ENCODE data around the gene UBE3B.

The UBE3B gene

DNA sequence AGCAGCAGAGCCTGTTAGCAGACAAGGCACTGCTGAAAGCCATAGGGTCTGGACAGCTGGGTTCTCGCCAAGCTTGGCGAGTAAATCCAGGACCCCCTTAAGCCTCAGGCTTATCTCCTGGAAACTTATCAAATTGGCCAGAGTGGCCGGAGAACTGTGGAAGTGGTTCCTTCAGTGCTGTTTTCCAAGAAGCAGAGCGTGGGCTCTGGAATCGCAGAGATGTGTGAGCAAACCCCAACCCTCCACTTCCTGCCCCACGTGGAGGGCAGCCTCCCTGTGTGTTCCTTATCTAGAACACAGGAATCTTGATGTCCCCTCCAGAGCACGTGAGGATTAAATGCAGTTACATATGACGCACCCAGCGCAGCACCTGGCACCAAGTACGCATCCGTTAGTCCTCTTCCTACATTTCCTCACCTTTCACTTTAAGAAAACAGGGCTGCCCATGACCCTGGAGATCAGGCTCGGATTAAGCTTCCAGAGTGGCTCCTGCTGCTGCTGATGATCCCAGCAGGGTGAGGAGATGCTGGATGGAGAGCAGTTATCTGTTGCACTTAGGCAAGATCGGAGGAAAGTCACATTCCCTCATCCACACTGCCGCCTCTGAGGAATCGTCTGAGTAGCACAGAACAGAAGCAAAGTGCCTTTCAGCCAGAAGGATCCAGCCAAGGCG, 60.9 kb downstream of the UBE3B start:
- ChIA-PET POLR2A (no interaction called here), CTCF (interaction anchor here (1.1 to 1.3 kb wide), 3 partner anchors 14 to 21 kb away, joined by 3 to 5 read pairs (median 3); no protein-coding TSS in a partner anchor)
- no peak for DNase-seq (ENCODE audit: extremely low spot score)
- TF ChIP-seq, protein P1, sequence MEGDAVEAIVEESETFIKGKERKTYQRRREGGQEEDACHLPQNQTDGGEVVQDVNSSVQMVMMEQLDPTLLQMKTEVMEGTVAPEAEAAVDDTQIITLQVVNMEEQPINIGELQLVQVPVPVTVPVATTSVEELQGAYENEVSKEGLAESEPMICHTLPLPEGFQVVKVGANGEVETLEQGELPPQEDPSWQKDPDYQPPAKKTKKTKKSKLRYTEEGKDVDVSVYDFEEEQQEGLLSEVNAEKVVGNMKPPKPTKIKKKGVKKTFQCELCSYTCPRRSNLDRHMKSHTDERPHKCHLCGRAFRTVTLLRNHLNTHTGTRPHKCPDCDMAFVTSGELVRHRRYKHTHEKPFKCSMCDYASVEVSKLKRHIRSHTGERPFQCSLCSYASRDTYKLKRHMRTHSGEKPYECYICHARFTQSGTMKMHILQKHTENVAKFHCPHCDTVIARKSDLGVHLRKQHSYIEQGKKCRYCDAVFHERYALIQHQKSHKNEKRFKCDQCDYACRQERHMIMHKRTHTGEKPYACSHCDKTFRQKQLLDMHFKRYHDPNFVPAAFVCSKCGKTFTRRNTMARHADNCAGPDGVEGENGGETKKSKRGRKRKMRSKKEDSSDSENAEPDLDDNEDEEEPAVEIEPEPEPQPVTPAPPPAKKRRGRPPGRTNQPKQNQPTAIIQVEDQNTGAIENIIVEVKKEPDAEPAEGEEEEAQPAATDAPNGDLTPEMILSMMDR (IDR thresholded peaks at IDR 0.05; ENCODE audit: control extremely low read depth, extremely low read depth, low read depth, missing control alignments), result no peak

DNA sequence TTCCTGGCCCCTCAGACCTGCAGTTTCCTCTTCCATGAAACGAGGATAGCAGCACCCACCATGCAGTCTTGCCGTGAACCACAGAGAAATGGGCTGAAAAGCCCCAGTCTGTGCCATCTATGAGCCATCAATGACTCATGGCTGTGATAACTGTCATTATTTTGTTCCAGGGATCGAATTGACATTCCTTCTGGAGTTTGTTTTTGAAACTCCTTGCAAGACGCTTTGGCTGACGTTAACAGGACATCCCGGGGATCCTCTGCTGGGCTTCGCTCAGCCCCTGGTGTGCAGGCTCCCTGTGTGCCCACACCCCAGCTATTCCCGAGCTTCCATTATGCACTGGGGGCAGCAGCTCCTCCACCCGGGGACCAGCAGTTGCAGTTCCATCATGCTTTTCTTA, 62.1 kb downstream of the UBE3B start:
- POLR2A ChIA-PET, result no interaction called here
- no peak for DNase-seq (ENCODE audit: extremely low spot score)
- CTCF ChIA-PET, result interaction anchor here (0.6 to 1.5 kb wide), 2 partner anchors 20 to 58 kb away, joined by 3 to 4 read pairs; no protein-coding TSS in a partner anchor
- TF ChIP-seq, protein P1 (IDR thresholded peaks at IDR 0.05; ENCODE audit: control extremely low read depth, extremely low read depth, low read depth, missing control alignments), result no peak

DNA sequence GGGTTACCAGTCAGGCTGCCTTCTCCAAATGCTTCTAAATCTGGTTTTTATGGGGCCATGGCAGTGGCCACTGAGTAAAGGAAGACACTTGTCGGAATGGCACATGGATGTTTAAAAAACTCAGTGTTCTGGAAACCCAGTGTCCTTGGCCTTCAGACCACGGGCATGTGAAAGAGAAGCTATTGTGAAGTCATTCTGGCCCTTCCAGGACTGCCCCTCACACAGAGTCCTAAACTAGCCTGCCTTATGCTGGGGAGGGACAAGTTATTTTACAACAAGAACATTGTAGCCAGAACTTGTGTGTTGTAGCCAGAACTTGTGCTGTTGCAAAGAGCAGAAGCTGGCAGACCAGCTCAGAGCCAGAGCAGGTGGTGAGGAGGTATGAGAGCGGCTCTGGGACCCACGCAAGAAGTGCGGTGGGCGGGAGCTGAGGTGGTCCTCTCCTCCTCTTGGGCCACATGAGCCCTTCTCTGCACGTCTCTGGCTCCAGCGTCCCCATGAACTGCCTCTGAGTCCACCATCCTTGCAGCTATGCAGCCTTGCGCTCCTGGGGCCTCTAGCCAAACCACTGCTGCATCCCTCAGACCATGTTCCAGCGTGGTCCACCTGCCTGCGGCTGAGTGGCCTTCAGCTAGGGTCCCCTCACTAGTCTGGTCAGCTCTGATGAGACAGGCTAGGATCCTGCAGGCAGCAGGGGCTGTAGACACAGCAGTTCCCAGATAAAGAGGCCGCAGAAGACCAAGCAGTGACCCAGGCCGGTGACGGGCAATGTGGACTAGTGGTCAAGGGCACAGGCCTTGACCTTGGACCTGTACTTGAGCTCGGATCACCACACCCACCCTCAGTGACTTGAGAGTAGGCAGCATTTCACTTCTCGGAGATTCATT, 63.3 kb downstream of the UBE3B start:
- TF ChIP-seq, protein P1 (IDR thresholded peaks at IDR 0.05; ENCODE audit: control extremely low read depth, extremely low read depth, low read depth, missing control alignments), result no peak
- ChIA-PET CTCF (interaction anchor here (0.8 to 1.5 kb wide), 4 partner anchors 11 to 57 kb away, joined by 3 to 4 read pairs (median 3); no protein-coding TSS in a partner anchor), POLR2A (no interaction called here)
- DNase-seq (ENCODE audit: extremely low spot score), result no peak

DNA sequence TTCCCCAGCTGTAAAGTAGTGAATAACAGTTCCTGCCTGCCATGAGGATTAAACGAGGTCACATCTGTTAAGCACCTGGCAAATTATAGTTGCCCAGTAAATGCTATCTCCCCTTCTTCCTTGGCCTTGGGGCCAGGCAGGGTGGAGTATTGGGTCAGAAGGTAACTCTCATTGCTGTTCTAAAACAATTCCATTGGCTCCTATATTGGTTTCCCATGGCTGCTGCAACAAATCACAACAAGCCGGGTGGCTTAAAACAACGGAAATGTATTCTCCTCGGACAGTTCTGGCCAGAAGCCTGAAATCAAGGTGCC, 63.9 kb downstream of the UBE3B start:
- TF ChIP-seq, protein P1 (IDR thresholded peaks at IDR 0.05; ENCODE audit: control extremely low read depth, extremely low read depth, low read depth, missing control alignments), result no peak
- CTCF ChIA-PET, result interaction anchor here (0.8 to 1.3 kb wide), 3 partner anchors 10 to 56 kb away, joined by 3 read pairs; no protein-coding TSS in a partner anchor
- no peak for DNase-seq (ENCODE audit: extremely low spot score)
- POLR2A ChIA-PET, result no interaction called here

DNA sequence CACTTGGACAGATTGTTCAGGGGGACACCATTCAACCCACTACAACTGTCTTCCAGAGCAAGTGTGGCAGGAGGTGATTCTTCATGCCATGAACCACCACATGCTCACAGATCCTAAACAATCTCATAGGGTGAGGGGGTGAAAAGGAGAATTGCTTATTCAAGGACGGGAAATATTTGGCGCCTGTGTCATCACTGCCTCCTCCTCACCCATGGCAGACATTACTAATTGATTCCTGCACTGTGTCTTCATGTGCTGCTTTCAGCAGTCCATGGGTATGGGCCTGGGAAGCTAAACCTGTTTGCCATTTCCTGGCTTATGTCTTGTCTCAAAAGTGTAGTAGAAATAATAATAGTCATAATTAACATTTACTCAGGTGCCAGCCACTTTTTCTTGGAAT, 64.6 kb downstream of the UBE3B start:
- CTCF ChIA-PET, result no interaction called here
- no peak for DNase-seq (ENCODE audit: extremely low spot score)
- TF ChIP-seq, protein P1 (IDR thresholded peaks at IDR 0.05; ENCODE audit: control extremely low read depth, extremely low read depth, low read depth, missing control alignments), result no peak
- POLR2A ChIA-PET, result no interaction called here

DNA sequence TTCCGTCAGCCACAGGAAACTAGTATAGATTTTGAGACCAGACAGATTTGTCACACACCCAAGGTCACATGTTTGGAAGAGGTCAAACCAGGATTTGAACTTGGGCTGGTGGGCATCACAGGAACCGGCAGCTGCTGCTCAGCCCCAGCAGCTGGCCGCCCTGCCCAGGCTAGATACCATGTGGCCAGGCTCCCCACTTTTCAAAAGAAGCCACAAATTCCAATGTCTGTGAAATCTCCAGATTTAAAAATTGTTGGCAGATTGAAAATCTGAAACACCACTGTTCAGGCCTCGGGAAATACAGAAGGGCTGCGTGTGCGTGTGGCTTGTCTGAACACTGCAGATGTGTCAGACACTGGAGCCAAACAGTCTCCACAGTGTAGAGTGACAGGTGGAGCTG, 65.4 kb downstream of the UBE3B start:
- no peak for DNase-seq (ENCODE audit: extremely low spot score)
- CTCF ChIA-PET, result no interaction called here
- TF ChIP-seq, protein P1 (IDR thresholded peaks at IDR 0.05; ENCODE audit: control extremely low read depth, extremely low read depth, low read depth, missing control alignments), result no peak
- POLR2A ChIA-PET, result no interaction called here
